ENCODE data around the gene ZFP36L1.

Gene ZFP36L1

DNA sequence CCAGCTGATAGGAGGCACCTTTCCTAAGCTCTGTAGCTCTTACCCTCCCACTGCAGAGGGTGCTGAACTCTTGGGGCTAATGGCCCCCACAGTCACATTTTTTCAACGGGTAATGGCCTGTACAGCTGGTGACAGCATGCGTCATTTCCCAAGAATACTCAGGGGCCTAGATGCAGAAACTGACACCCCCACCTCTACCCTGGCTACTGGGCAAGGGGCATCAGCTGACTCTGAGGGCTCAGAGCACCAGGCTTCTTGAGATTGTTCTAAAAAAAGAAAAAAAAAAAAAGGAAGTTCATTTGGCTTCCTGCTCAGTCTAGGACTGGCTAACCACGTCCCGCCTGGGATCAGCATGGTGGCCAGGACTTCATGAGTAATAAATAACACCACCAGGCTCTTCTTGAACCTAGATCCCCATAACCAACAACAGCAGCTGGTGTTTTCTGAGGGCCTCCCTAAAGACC is 35.2 kb downstream of the ZFP36L1 start:
- ATAC-seq (peak; percentile 21), DNase-seq (ENCODE audit: low spot score in 2 of 2) (no peak)
- Mint-ChIP-seq H3K36me3 (no peaks in the 10 kb centered on the region), H3K4me3 (no peak overlapping the region), H3K27ac (no peak overlapping the region), H3K9me3 (no peaks in the 10 kb centered on the region), H3K4me1 (peaks cover 19% of the 10 kb centered on the region)

DNA sequence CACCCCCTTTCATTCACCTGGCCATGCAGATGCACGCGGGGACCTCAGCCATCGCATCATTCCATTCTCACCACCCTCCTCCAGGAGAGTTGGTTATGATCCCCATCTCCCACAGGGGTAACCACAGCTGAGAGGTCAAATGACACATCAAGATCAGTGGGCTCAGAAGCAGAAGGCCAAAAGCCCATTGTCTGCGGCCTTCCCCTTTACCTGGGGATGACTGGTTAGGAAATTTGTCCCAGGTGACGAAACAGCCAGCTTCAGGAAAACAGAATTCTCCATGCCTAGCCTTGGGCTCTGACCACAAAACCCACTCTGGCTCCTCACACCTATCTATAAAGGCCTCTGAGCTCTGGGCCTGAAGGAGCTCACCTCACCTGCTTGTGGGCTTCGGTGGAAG is 36.1 kb downstream of the ZFP36L1 start:
- Mint-ChIP-seq H3K36me3 (no peaks in the 10 kb centered on the region), H3K4me3 (no peak overlapping the region), H3K9me3 (no peaks in the 10 kb centered on the region), H3K27ac (no peak overlapping the region), H3K4me1 (peaks cover 22% of the 10 kb centered on the region)
- ATAC-seq (no peak), DNase-seq (ENCODE audit: low spot score in 2 of 2) (no peak)

DNA sequence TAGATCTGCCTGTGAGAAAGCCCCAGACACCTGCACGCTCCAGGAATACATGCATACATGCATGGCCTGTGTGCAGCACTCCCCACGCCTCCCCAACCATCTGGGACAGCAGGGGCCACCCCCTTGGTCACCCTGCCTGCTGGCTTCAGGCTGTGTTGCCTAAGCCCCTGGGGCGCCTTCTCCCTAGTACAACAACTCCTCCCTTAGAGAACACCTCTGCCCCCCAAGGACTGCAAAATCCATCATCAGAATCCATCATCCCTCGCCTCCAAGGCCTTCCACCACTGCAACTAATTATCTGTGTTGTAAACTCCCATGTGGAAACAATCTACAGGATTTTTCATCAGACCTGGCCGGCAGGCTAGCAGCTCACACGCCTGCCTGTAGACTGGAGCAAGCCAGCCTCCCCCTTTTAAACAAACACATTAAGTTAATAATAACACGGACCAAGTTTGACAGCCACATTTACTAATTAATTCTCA is 36.8 kb downstream of the ZFP36L1 start:
- no peak for DNase-seq (ENCODE audit: low spot score in 2 of 2)
- H3K36me3 Mint-ChIP-seq: no peaks in the 10 kb centered on the region
- peaks cover 19% of the 10 kb centered on the region for H3K4me1 Mint-ChIP-seq
- no peak overlapping the region for H3K4me3 Mint-ChIP-seq
- no peaks in the 10 kb centered on the region for H3K9me3 Mint-ChIP-seq
- no peak overlapping the region for H3K27ac Mint-ChIP-seq
- no peak for ATAC-seq

DNA sequence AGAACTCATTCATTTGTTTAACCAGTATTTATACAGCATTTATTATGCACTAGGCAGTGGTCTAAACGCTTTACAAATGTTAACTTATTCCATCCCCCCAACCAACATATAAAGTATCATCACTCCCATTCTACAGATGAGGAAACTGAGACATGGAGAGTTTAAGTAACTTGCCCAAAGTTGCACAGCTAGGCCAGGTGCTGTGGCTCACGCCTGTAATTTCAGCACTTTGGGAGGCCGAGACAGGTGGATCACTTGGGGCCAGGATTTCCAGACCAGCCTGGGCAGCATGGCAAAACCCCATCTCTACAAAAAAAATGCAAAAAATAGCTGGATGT is 37.9 kb downstream of the ZFP36L1 start:
- Mint-ChIP-seq H3K9me3 (no peaks in the 10 kb centered on the region), H3K4me1 (peaks cover 15% of the 10 kb centered on the region), H3K4me3 (no peak overlapping the region), H3K36me3 (no peaks in the 10 kb centered on the region), H3K27ac (no peak overlapping the region)
- DNase-seq (ENCODE audit: low spot score in 2 of 2) (no peak), ATAC-seq (no peak)

DNA sequence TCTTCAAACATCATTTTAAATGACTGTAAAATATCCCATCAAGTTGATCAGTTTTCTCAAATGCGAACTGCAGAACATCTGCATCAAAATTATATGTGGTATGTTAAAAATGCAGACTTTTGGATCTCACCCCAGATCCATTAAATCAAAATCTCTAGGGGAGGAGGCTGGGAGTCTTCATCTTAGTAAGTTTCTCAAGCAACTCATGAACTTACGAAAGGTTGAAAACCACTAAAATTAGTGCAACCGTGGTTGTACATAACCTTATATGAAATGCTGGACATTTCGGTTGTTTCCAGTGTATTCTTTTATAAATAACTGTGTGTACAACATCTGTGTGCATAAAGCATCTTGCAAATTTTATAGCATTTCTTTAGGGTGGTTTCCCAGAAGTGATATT is 39.2 kb downstream of the ZFP36L1 start:
- DNase-seq (ENCODE audit: low spot score in 2 of 2): no peak
- H3K36me3 Mint-ChIP-seq: no peaks in the 10 kb centered on the region
- no peak overlapping the region for H3K27ac Mint-ChIP-seq
- H3K4me3 Mint-ChIP-seq: no peak overlapping the region
- no peak for ATAC-seq
- no peaks in the 10 kb centered on the region for H3K9me3 Mint-ChIP-seq
- peaks cover 12% of the 10 kb centered on the region for H3K4me1 Mint-ChIP-seq

DNA sequence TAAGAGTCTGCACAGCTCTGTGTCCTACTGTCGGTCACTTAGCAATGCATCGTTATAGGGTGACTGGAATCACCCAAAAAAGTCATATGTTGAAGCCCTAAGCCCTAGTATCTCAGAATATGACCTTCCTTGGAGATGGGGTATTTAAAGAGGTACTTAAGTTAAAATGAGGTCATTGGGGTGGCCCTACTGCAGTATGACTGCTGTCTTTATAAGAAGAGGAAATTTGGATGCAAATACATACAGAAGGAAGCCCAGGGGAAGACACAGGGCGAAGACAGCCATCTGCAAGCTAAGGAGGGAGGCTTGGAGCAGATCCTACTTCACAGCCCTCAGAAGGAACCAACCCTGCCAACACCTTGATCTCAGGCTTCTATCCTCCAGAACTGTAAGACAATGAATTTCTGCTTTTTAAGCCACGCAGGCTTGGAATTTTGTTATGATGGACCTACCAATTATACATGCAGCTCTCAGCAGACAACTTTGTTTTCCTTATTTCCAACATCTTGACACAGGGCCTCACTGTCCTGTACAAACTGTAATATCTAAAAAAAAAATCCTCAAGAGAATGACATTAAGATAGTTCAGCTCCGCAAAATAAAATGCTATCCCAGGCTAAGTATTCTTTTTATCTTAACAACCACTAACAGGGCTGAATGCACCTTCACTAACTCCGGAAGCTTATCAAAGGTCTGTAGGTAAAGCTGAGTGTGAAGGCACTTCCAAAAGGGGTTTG is 40.4 kb downstream of the ZFP36L1 start:
- Mint-ChIP-seq H3K9me3 (no peaks in the 10 kb centered on the region), H3K4me1 (peaks cover 5% of the 10 kb centered on the region), H3K27ac (no peak overlapping the region), H3K4me3 (no peak overlapping the region), H3K36me3 (no peaks in the 10 kb centered on the region)
- no peak for DNase-seq (ENCODE audit: low spot score in 2 of 2)
- ATAC-seq: no peak

DNA sequence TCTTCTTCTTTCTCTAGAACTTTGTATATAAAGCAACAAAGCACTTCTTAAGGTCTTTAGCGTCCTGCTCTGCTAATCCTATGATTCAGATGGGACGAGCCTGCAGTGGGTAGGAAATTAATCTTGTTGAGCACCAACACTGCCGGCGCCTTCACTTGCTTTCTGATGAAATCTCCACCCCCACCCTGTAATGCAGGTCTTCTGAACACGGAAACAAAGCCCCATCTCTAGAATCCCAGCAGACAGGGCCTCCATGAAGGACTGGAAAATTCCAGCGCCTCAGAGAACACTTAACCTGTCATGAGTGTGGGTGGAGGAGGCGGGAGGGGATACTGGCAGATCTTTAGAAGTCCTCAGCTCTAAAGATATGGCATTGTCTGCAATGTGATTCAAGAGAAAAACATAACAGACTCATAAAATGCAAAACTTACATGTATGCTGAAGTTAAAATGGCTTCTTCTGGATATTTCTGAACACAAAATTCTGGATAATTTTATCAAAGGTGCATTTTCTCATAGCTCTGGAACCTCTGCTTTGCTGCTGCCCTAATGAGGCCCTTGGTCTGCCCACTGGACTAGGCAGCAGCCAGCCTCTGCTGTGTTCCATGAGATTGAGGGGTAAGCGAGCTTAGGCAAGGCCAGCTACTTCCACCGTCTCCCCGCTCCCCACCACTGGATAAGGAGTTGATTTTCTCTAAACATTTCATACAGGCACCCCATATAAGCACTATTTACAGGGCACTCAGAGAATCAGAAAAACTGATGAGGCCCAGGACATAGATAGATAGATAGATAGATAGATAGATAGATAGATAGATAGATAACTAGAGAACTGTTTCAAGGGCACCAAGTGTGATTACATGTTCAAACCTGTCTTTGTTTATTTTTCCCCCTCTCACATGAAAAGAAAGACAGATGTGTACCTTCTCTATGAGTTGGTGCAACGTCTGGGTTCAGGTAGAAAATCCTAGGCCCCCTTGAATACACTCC is 43.1 kb downstream of the ZFP36L1 start:
- Mint-ChIP-seq H3K4me1 (peaks cover 5% of the 10 kb centered on the region), H3K36me3 (no peaks in the 10 kb centered on the region), H3K9me3 (no peaks in the 10 kb centered on the region), H3K27ac (no peak overlapping the region), H3K4me3 (no peak overlapping the region)
- DNase-seq (ENCODE audit: low spot score in 2 of 2): no peak
- ATAC-seq: no peak

DNA sequence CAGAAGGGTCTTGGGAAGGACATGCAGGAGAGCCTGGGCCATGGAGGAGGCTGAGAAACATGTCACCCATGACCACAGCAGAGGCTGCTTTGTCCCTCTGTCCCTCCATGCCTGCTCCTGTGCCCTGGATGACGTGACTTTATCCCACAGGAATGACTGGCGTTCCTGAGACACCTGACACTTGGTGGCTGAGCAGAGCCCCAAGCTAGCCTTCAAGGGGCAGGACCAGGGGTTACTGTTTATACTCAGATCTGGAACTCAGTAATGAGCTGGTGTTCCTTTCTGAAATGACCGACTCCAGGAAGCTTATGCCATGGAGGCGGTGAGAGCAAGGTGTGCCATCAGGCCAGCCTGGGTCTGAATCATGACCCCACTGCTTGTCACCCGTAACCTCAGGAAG is 44.2 kb downstream of the ZFP36L1 start:
- Mint-ChIP-seq H3K4me3 (no peak overlapping the region), H3K36me3 (no peaks in the 10 kb centered on the region), H3K4me1 (peaks cover 5% of the 10 kb centered on the region), H3K9me3 (no peaks in the 10 kb centered on the region), H3K27ac (no peak overlapping the region)
- no peak for DNase-seq (ENCODE audit: low spot score in 2 of 2)
- no peak for ATAC-seq

DNA sequence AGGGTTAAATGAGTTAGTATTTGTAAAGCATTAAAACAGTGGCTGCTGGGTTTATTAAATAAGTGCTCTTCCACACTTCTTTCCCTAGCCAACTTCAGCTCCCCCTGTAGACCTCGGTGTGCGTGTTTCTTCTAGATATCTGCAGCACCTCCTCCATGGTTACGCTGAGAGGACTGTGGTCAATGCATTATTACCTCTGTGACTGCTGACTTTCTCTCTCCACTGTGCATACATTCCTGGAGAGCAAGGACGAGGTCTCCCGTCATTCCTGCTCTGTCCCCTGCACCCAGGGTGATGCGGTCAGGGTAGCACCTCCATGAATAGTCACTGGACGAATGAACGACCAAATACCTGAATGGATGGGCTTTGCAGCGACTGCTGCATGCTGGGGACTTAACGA is 44.6 kb downstream of the ZFP36L1 start:
- Mint-ChIP-seq H3K4me1 (peaks cover 5% of the 10 kb centered on the region), H3K4me3 (no peak overlapping the region), H3K27ac (no peak overlapping the region), H3K36me3 (no peaks in the 10 kb centered on the region), H3K9me3 (no peaks in the 10 kb centered on the region)
- DNase-seq (ENCODE audit: low spot score in 2 of 2) (no peak), ATAC-seq (no peak)

DNA sequence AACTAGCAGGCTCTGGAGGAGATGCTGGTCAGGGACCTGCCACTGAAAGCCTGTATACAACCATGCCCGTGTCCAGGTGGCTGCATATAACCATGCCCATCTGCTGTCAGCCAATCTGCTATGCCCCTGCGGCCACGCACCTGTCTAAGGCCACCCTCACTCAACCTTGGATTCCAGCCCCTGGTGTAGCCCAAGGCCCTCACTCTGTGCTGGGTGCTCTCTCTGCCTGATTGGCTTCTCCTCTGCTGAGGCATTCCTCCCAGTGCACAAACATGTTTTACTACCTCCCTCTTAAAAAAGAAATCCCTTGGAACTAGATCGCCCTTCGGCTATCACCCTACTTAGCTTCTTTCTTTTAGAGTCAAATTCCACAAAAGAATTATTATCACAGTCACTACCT is 45.5 kb downstream of the ZFP36L1 start:
- no peak for DNase-seq (ENCODE audit: low spot score in 2 of 2)
- peaks cover 5% of the 10 kb centered on the region for H3K4me1 Mint-ChIP-seq
- no peaks in the 10 kb centered on the region for H3K9me3 Mint-ChIP-seq
- no peak overlapping the region for H3K4me3 Mint-ChIP-seq
- no peak for ATAC-seq
- H3K27ac Mint-ChIP-seq: no peak overlapping the region
- H3K36me3 Mint-ChIP-seq: no peaks in the 10 kb centered on the region

DNA sequence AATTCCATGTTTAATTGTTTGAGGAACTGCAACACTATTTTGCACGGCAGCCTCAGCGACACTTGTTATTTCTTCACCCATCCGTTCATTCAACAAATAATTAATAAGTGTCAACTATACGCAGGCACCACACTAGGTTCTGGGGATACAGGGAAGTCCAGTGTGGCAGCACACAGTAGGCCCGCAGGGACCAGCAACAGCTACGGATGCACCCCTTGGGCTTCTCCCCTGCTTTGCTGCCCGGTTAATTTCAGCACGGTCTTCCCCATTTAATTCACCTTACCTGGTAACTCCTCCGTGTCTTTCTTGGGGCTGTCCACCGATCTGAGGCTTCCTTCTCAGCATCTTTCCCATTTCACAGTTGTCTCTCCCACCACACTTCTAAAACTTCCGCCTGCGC is 48.3 kb downstream of the ZFP36L1 start:
- H3K36me3 Mint-ChIP-seq: no peaks in the 10 kb centered on the region
- peaks cover 12% of the 10 kb centered on the region for H3K4me1 Mint-ChIP-seq
- DNase-seq (ENCODE audit: low spot score in 2 of 2): no peak
- no peak for ATAC-seq
- H3K27ac Mint-ChIP-seq: no peak overlapping the region
- H3K9me3 Mint-ChIP-seq: no peaks in the 10 kb centered on the region
- no peak overlapping the region for H3K4me3 Mint-ChIP-seq

DNA sequence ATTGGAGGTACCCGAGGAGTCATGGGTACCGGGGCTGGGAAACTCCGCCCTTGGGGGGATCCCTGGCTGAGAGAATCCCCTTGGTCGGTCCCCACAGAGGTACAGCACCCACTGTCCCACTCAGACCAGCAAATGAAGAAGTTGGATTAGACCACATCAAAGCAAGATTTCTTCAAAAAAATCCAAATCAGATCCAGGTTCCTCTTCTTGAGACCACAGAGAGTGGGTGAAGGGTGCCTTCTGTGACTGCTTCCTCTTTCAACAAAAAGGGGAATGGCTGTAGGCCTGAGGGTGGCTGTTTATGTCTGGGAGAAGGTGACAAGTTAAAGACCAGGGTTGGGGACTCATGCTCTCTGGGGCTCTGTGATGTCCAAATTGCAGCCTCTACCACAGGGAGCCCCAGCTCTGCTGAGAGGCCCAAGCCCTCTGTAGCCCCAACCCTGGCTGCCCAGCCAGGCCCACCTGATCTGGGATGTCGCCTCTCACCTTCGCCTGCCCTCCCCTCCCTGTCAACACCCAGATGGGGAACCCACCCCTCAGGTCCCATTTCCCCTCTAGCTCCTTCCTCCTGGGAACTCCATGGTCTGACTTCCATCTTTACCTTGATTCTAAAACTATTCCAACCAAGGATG is 50.9 kb downstream of the ZFP36L1 start:
- DNase-seq (ENCODE audit: low spot score in 2 of 2) (no peak), ATAC-seq (peak; percentile 58)
- H3K4me1 Mint-ChIP-seq: peaks cover 25% of the 10 kb centered on the region
- no peaks in the 10 kb centered on the region for H3K9me3 Mint-ChIP-seq
- H3K27ac Mint-ChIP-seq: no peak overlapping the region
- H3K36me3 Mint-ChIP-seq: no peaks in the 10 kb centered on the region
- H3K4me3 Mint-ChIP-seq: no peak overlapping the region

DNA sequence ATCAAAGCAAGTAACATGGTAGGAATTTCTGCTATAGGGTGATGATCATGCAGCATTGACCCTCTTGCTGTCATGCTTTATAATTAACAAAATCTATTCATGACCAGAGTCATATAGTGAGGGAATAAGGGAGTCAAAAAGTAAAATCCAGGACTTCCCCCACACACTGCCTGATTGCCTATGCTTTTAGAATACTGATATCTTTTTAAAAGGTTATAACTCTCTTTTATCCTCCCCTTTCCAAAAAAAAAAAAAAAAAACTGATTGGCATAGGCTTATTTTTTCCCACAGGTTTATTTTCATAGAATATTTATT is 51.4 kb downstream of the ZFP36L1 start:
- ATAC-seq: no peak

DNA sequence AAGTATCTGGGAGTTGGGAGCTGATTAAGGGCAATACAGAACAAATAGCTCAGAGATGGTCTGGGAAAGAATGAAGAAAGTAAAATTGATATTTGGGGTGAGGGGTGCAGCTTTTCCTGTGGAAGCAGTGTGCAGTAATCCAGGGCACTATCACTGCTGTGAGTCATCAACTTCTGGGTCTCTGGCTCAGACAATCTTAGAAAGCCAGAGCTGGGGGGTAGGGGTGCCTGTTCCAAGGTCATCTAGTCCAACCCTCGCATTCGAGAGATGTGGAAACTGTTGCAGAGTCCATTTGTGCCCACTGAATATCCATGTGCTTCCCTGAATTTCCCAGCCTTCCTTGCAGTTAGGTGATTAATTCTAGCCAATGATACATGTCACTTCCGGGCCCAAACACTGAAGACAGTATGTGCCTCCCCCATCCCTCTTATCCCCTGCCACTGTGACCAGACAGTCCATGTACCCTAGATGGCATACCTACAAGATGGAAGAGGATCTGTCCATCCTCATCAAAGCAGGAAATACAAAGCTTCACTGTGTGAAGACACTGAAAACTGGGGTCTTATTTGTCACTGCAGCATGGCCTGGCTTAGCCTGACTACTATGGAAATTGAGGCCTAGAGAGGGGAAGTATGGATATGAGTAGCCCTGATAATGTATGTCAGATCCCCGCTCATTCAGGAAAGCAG is 51.9 kb downstream of the ZFP36L1 start:
- H3K36me3 Mint-ChIP-seq: no peaks in the 10 kb centered on the region
- H3K27ac Mint-ChIP-seq: peak overlapping the region; percentile 12
- DNase-seq (ENCODE audit: low spot score in 2 of 2): no peak
- ATAC-seq: no peak
- H3K4me1 Mint-ChIP-seq: peaks cover 35% of the 10 kb centered on the region
- no peak overlapping the region for H3K4me3 Mint-ChIP-seq
- H3K9me3 Mint-ChIP-seq: no peaks in the 10 kb centered on the region

More for the DNA sequence above, 51.4 kb downstream of the ZFP36L1 start:
- H3K36me3 Mint-ChIP-seq: no peaks in the 10 kb centered on the region
- no peaks in the 10 kb centered on the region for H3K9me3 Mint-ChIP-seq
- H3K27ac Mint-ChIP-seq: no peak overlapping the region
- peaks cover 30% of the 10 kb centered on the region for H3K4me1 Mint-ChIP-seq
- no peak for DNase-seq (ENCODE audit: low spot score in 2 of 2)
- H3K4me3 Mint-ChIP-seq: no peak overlapping the region

DNA sequence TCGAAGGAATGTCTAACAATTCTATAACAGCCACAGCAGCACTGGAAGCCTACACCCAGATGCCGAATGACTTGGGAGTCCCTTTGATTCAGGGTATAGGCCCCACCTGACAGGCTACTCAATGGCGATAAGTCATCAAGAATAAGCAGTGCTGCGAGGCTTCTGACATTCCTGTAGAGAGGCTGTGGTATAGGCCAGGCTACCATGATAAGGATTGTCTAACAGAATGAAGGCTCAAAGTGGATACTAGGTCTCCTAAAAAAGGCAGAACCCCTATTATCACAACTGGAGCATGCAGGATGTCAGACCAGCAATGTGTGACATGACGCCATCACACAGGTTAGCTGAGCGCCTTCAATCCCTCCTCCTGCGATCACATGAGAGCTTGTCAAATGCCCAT is 53.2 kb downstream of the ZFP36L1 start:
- ATAC-seq: no peak
- no peak for DNase-seq (ENCODE audit: low spot score in 2 of 2)
- peaks cover under 1% of the 10 kb centered on the region for H3K36me3 Mint-ChIP-seq
- H3K4me3 Mint-ChIP-seq: no peak overlapping the region
- peaks cover 43% of the 10 kb centered on the region for H3K4me1 Mint-ChIP-seq
- no peaks in the 10 kb centered on the region for H3K9me3 Mint-ChIP-seq
- H3K27ac Mint-ChIP-seq: no peak overlapping the region
